Measurements from ENCODE around the gene SLC22A17. TPM values are rescaled to one million over a fixed set of nuclear protein-coding genes. Genes with fewer than 3 reads are reported as not detected.

Gene SLC22A17
- total RNA-seq, 1 experiment from 2014 or later = not detected

- Histone ChIP-seq H3F3A (ENCODE audit: insufficient read depth, low read depth) (no peaks in the 10 kb centered on the region), H4K20me1 (ENCODE audit: insufficient read depth) (no peaks in the 10 kb centered on the region), H3K79me2 (ENCODE audit: low read depth) (no peaks in the 10 kb centered on the region), H3K36me3 (ENCODE audit: low read depth) (no peaks in the 10 kb centered on the region), H3K27ac (no peak overlapping the region), H3K4me1 (replicated peaks; ENCODE audit: insufficient read depth) (no peaks in the 10 kb centered on the region), H2AFZ (no peak overlapping the region), H3K27me3 (ENCODE audit: insufficient read depth, low read depth) (peaks cover 51% of the 10 kb centered on the region), H3K4me2 (no peak overlapping the region), H3K9me3 (ENCODE audit: insufficient read depth, low read depth) (no peaks in the 10 kb centered on the region), H3K4me3 (no peak overlapping the region), H3K9me2 (ENCODE audit: insufficient read depth) (no peaks in the 10 kb centered on the region)
- intact Hi-C loops (cut with micrococcal nuclease; ENCODE audit: unreplicated experiment) = no loop called here
- CTCF ChIA-PET = no interaction called here
- POLR2A ChIA-PET (ENCODE audit: unreplicated experiment) = no interaction called here
- DNase-seq = no peak
- TF ChIP-seq CTCF (conservative IDR thresholded peaks at IDR 0.05) (no peak), EZH2 (IDR thresholded peaks at IDR 0.05; ENCODE audit: low read depth) (no peak)
- no TSS peak for BruUV-seq (replicated peaks)
Measured at GRCh38 chr14:23364164-23365035, 11.7 kb upstream of the SLC22A17 start.

DNA sequence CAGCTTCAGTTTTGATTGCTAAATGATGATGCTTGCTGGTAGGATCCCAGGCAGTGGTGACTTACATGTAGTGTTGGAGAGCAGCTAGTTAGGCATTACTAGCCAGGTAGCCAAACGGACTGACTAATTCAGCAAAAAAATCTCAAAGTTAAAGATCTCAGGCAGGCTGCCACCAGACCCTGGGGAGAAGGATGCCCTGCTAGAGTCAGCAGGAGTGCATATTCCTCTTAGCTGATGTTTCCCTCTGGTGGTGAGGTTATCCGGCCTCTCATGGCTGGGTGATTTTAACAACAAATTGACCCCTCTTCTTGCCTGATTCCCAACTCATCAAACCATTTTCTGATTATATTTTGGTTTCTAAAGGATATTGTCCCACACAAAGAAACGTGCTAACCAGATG is 9.5 kb upstream of the SLC22A17 start:
- intact Hi-C loops (cut with micrococcal nuclease; ENCODE audit: unreplicated experiment) = no loop called here
- Histone ChIP-seq H3K4me2 (no peak overlapping the region), H3K9me3 (ENCODE audit: insufficient read depth, low read depth) (no peaks in the 10 kb centered on the region), H3F3A (ENCODE audit: insufficient read depth, low read depth) (no peaks in the 10 kb centered on the region), H3K4me3 (no peak overlapping the region), H3K27ac (no peak overlapping the region), H3K27me3 (ENCODE audit: insufficient read depth, low read depth) (peaks cover 64% of the 10 kb centered on the region), H3K9me2 (ENCODE audit: insufficient read depth) (no peaks in the 10 kb centered on the region), H3K79me2 (ENCODE audit: low read depth) (no peaks in the 10 kb centered on the region), H3K36me3 (ENCODE audit: low read depth) (no peaks in the 10 kb centered on the region), H2AFZ (no peak overlapping the region), H4K20me1 (ENCODE audit: insufficient read depth) (no peaks in the 10 kb centered on the region), H3K4me1 (replicated peaks; ENCODE audit: insufficient read depth) (no peaks in the 10 kb centered on the region)
- no peak for DNase-seq
- TF ChIP-seq EZH2 (IDR thresholded peaks at IDR 0.05; ENCODE audit: low read depth) (no peak), CTCF (conservative IDR thresholded peaks at IDR 0.05) (no peak)
- ChIA-PET POLR2A (ENCODE audit: unreplicated experiment) (no interaction called here), CTCF (no interaction called here)
- no TSS peak for BruUV-seq (replicated peaks)

GRCh38 chr14:23361763-23362162 is 9.1 kb upstream of the SLC22A17 start:
- ChIA-PET CTCF (no interaction called here), POLR2A (ENCODE audit: unreplicated experiment) (no interaction called here)
- no peaks in the 10 kb centered on the region for H4K20me1 ChIP-seq (ENCODE audit: insufficient read depth)
- no peaks in the 10 kb centered on the region for H3F3A ChIP-seq (ENCODE audit: insufficient read depth, low read depth)
- BruUV-seq (replicated peaks) = no TSS peak
- no peaks in the 10 kb centered on the region for H3K4me1 ChIP-seq (replicated peaks; ENCODE audit: insufficient read depth)
- DNase-seq = no peak
- H3K27me3 ChIP-seq (ENCODE audit: insufficient read depth, low read depth) = peaks cover 63% of the 10 kb centered on the region
- no peak overlapping the region for H3K4me2 ChIP-seq
- intact Hi-C loops (cut with micrococcal nuclease; ENCODE audit: unreplicated experiment) = no loop called here
- no peaks in the 10 kb centered on the region for H3K79me2 ChIP-seq (ENCODE audit: low read depth)
- no peak for TF ChIP-seq EZH2 (IDR thresholded peaks at IDR 0.05; ENCODE audit: low read depth)
- no peak overlapping the region for H3K4me3 ChIP-seq
- H3K36me3 ChIP-seq (ENCODE audit: low read depth) = no peaks in the 10 kb centered on the region
- no peak overlapping the region for H3K27ac ChIP-seq
- H2AFZ ChIP-seq = no peak overlapping the region
- H3K9me2 ChIP-seq (ENCODE audit: insufficient read depth) = no peaks in the 10 kb centered on the region
- H3K9me3 ChIP-seq (ENCODE audit: insufficient read depth, low read depth) = no peaks in the 10 kb centered on the region
